Immature natural killer cell (primary cell): ENCODE measurements around the gene HES2. TPM values are rescaled to one million over a fixed set of nuclear protein-coding genes. Genes with fewer than 3 reads are reported as not detected.

Experiments
- DNase-seq, 3 donors: peaks; one replicate each; pipeline ENCODE4 v3.0.0; 2022; ENCODE audit warnings: mixed read lengths in 1 of 3
- H3K27ac Mint-ChIP-seq, 6 donors: one replicate each; pipeline ENCODE4 v1.8.0; 2020; ENCODE audit warnings: mixed read lengths in 6 of 6, mild to moderate bottlenecking in 5 of 6, inconsistent platforms in 4 of 6, moderate library complexity in 3 of 6
- H3K27me3 Mint-ChIP-seq, 3 donors: one replicate each; pipeline ENCODE4 v1.8.0; 2020 to 2021; ENCODE audit warnings: low read depth in 3 of 3, mild to moderate bottlenecking in 3 of 3, mixed read lengths in 3 of 3, moderate library complexity in 3 of 3, inconsistent platforms in 1 of 3
- H3K36me3 Mint-ChIP-seq, 3 donors: one replicate each; pipeline ENCODE4 v1.8.0; 2020; ENCODE audit warnings: mixed read lengths in 3 of 3, inconsistent platforms in 2 of 3, mild to moderate bottlenecking in 2 of 3
- H3K4me1 Mint-ChIP-seq, 2 donors: one replicate each; pipeline ENCODE4 v1.8.0; 2020; ENCODE audit warnings: inconsistent platforms in 2 of 2, mild to moderate bottlenecking in 2 of 2, mixed read lengths in 2 of 2, moderate library complexity in 1 of 2
- H3K4me3 Mint-ChIP-seq, 5 donors: one replicate each; pipeline ENCODE4 v1.8.0; 2020; ENCODE audit warnings: mild to moderate bottlenecking in 5 of 5, mixed read lengths in 5 of 5, inconsistent platforms in 3 of 5, moderate library complexity in 3 of 5
- H3K9me3 Mint-ChIP-seq, 6 donors: one replicate each; pipeline ENCODE4 v1.8.0; 2020; ENCODE audit warnings: mild to moderate bottlenecking in 6 of 6, mixed read lengths in 6 of 6, inconsistent platforms in 4 of 6, moderate library complexity in 3 of 6
- polyA plus RNA-seq, 3 donors: library from polyadenylated mRNA; unstranded; fragments of 300-500 nt; fragmentation: Illumina TruSeq; gene quantifications; one replicate each; pipeline ENCODE4 v1.2.3, GENCODE V29; 2021

Gene HES2
- polyA plus RNA-seq: not detected

GRCh38 chr1:6419804-6420453 lies at the start of gene HES2:
Gene HES2, minus strand, starts transcription at chr1:6419919. Its CDS starts 99 bp downstream, at chr1:6419820.
- H3K9me3 Mint-ChIP-seq: peaks cover 0 to 2% (median 0%) of the 10 kb centered on the region in 6 donors
- H3K36me3 Mint-ChIP-seq: no peaks in the 10 kb centered on the region
- no peak within 1 kb of the TSS for H3K27ac Mint-ChIP-seq
- peaks cover 17 to 25% (median 20%) of the 10 kb centered on the region in 3 donors for H3K27me3 Mint-ChIP-seq
- no peak for DNase-seq
- peak within 1 kb of the TSS in 1 of 5 donors; percentile 56 for H3K4me3 Mint-ChIP-seq
- peaks cover 7 to 10% of the 10 kb centered on the region in 2 donors for H3K4me1 Mint-ChIP-seq

- Mint-ChIP-seq H3K9me3 (no peaks in the 10 kb centered on the region), H3K4me3 (no peak overlapping the region), H3K36me3 (no peaks in the 10 kb centered on the region), H3K4me1 (peaks cover 4 to 10% of the 10 kb centered on the region in 2 donors), H3K27ac (no peak overlapping the region), H3K27me3 (peaks cover 0 to 1% (median 1%) of the 10 kb centered on the region in 3 donors)
- no peak for DNase-seq
These were observed 49.2 kb upstream of the HES2 start for GRCh38 chr1:6468729-6469461.

GRCh38 chr1:6467744-6468688 lies 48.3 kb upstream of the HES2 start:
- Mint-ChIP-seq H3K27ac (no peak overlapping the region), H3K4me3 (no peak overlapping the region), H3K4me1 (peaks cover 4 to 13% of the 10 kb centered on the region in 2 donors), H3K9me3 (no peaks in the 10 kb centered on the region), H3K36me3 (peaks cover 0 to 2% (median 0%) of the 10 kb centered on the region in 3 donors), H3K27me3 (peaks cover 0 to 1% (median 1%) of the 10 kb centered on the region in 3 donors)
- DNase-seq: no peak

- peaks cover 4 to 16% of the 10 kb centered on the region in 2 donors for H3K4me1 Mint-ChIP-seq
- H3K4me3 Mint-ChIP-seq: no peak overlapping the region
- H3K27me3 Mint-ChIP-seq: peaks cover 0 to 4% (median 2%) of the 10 kb centered on the region in 3 donors
- H3K27ac Mint-ChIP-seq: no peak overlapping the region
- peaks cover 0 to 8% (median 2%) of the 10 kb centered on the region in 3 donors for H3K36me3 Mint-ChIP-seq
- H3K9me3 Mint-ChIP-seq: no peaks in the 10 kb centered on the region
- DNase-seq: no peak
These were observed 47.5 kb upstream of the HES2 start for GRCh38 chr1:6467224-6467623.

GRCh38 chr1:6466751-6467150 lies 47.0 kb upstream of the HES2 start:
- peaks cover 0 to 5% (median 4%) of the 10 kb centered on the region in 3 donors for H3K27me3 Mint-ChIP-seq
- H3K4me3 Mint-ChIP-seq: peak overlapping the region in 4 of 5 donors; percentile 15 to 58 (median 30)
- no peaks in the 10 kb centered on the region for H3K9me3 Mint-ChIP-seq
- no peak for DNase-seq
- H3K36me3 Mint-ChIP-seq: peaks cover 0 to 9% (median 3%) of the 10 kb centered on the region in 3 donors
- H3K4me1 Mint-ChIP-seq: peaks cover 4 to 19% of the 10 kb centered on the region in 2 donors
- peak overlapping the region in 1 of 6 donors; percentile 45 for H3K27ac Mint-ChIP-seq

GRCh38 chr1:6466023-6466422 lies 46.3 kb upstream of the HES2 start, which contains the start of gene TNFRSF25:
Gene TNFRSF25, minus strand, starts transcription at chr1:6466173. Its CDS starts 66 bp downstream, at chr1:6466107.
- Mint-ChIP-seq H3K4me1 (peaks cover 4 to 20% of the 10 kb centered on the region in 2 donors), H3K36me3 (peaks cover 0 to 9% (median 3%) of the 10 kb centered on the region in 3 donors), H3K9me3 (no peaks in the 10 kb centered on the region), H3K27ac (peak within 1 kb of the TSS in 4 of 6 donors; percentile 39 to 83 (median 52)), H3K4me3 (peak within 1 kb of the TSS; percentile 59 to 83 (median 81)), H3K27me3 (peaks cover 0 to 7% (median 4%) of the 10 kb centered on the region in 3 donors)
- peak in 2 of 3 donors; percentile 45 to 47 for DNase-seq

GRCh38 chr1:6465461-6466005 lies 45.8 kb upstream of the HES2 start:
- H3K4me3 Mint-ChIP-seq: peak overlapping the region; percentile 59 to 81 (median 80)
- no peaks in the 10 kb centered on the region for H3K9me3 Mint-ChIP-seq
- peaks cover 0 to 9% (median 3%) of the 10 kb centered on the region in 3 donors for H3K36me3 Mint-ChIP-seq
- DNase-seq: peak in 1 of 3 donors; percentile 14
- peaks cover 9 to 24% of the 10 kb centered on the region in 2 donors for H3K4me1 Mint-ChIP-seq
- H3K27ac Mint-ChIP-seq: peak overlapping the region in 3 of 6 donors; percentile 39 to 83 (median 59)
- peaks cover 0 to 11% (median 4%) of the 10 kb centered on the region in 3 donors for H3K27me3 Mint-ChIP-seq

GRCh38 chr1:6464915-6465314 lies 45.2 kb upstream of the HES2 start:
- peaks cover 0 to 9% (median 3%) of the 10 kb centered on the region in 3 donors for H3K36me3 Mint-ChIP-seq
- DNase-seq: no peak
- peak overlapping the region; percentile 59 to 83 (median 81) for H3K4me3 Mint-ChIP-seq
- peaks cover 0 to 14% (median 4%) of the 10 kb centered on the region in 3 donors for H3K27me3 Mint-ChIP-seq
- H3K9me3 Mint-ChIP-seq: no peaks in the 10 kb centered on the region
- peak overlapping the region in 4 of 6 donors; percentile 35 to 83 (median 58) for H3K27ac Mint-ChIP-seq
- peaks cover 15 to 28% of the 10 kb centered on the region in 2 donors for H3K4me1 Mint-ChIP-seq

GRCh38 chr1:6464514-6464836 lies 44.8 kb upstream of the HES2 start:
- Mint-ChIP-seq H3K27ac (peak overlapping the region in 4 of 6 donors; percentile 35 to 58 (median 46)), H3K27me3 (peaks cover 2 to 14% (median 4%) of the 10 kb centered on the region in 3 donors), H3K4me3 (peak overlapping the region; percentile 59 to 83 (median 81)), H3K4me1 (peaks cover 16 to 32% of the 10 kb centered on the region in 2 donors), H3K36me3 (peaks cover 0 to 9% (median 3%) of the 10 kb centered on the region in 3 donors), H3K9me3 (no peaks in the 10 kb centered on the region)
- DNase-seq: no peak

- Mint-ChIP-seq H3K36me3 (peaks cover 0 to 9% (median 3%) of the 10 kb centered on the region in 3 donors), H3K4me1 (peaks cover 16 to 35% of the 10 kb centered on the region in 2 donors), H3K9me3 (no peaks in the 10 kb centered on the region), H3K4me3 (peak overlapping the region in 1 of 5 donors; percentile 25), H3K27ac (peak overlapping the region in 1 of 6 donors; percentile 75), H3K27me3 (peaks cover 3 to 14% (median 4%) of the 10 kb centered on the region in 3 donors)
- DNase-seq: no peak
These were observed 43.3 kb upstream of the HES2 start for GRCh38 chr1:6463120-6463412.

GRCh38 chr1:6462412-6463119 lies 42.8 kb upstream of the HES2 start:
- peaks cover 3 to 13% (median 4%) of the 10 kb centered on the region in 3 donors for H3K27me3 Mint-ChIP-seq
- peaks cover 0 to 9% (median 3%) of the 10 kb centered on the region in 3 donors for H3K36me3 Mint-ChIP-seq
- DNase-seq: no peak
- H3K27ac Mint-ChIP-seq: peak overlapping the region in 5 of 6 donors; percentile 25 to 89 (median 79)
- peaks cover 16 to 35% of the 10 kb centered on the region in 2 donors for H3K4me1 Mint-ChIP-seq
- peak overlapping the region in 4 of 5 donors; percentile 21 to 67 (median 48) for H3K4me3 Mint-ChIP-seq
- H3K9me3 Mint-ChIP-seq: no peaks in the 10 kb centered on the region
